Measurements from ENCODE around the gene HINT3.
"Not testable (repeated sequence)": the region's sequence is repeated elsewhere in the genome, so short reads cannot be mapped to it uniquely, and the experiment has no call there.

HINT3 gene

DNA sequence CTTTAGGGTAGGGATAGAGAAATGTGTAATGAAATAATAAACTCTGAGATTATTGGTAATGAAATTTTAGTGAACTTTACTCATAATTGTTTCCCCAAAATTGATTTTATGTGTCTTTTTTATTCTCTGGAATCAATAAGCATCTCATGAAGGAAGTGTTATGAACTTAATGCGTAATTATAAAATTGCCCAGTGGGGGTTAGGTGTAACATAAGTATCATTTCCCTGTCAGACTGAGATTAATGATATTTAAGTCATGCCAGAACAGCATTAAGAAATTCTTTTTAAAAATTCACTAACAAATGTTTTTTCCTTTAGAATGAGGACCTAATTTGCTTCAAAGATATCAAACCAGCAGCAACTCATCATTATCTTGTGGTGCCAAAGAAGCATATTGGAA, 10.0 kb downstream of the HINT3 start:
- DNase-seq (ENCODE audit: low spot score), result no peak
- TF ChIP-seq, protein P1, sequence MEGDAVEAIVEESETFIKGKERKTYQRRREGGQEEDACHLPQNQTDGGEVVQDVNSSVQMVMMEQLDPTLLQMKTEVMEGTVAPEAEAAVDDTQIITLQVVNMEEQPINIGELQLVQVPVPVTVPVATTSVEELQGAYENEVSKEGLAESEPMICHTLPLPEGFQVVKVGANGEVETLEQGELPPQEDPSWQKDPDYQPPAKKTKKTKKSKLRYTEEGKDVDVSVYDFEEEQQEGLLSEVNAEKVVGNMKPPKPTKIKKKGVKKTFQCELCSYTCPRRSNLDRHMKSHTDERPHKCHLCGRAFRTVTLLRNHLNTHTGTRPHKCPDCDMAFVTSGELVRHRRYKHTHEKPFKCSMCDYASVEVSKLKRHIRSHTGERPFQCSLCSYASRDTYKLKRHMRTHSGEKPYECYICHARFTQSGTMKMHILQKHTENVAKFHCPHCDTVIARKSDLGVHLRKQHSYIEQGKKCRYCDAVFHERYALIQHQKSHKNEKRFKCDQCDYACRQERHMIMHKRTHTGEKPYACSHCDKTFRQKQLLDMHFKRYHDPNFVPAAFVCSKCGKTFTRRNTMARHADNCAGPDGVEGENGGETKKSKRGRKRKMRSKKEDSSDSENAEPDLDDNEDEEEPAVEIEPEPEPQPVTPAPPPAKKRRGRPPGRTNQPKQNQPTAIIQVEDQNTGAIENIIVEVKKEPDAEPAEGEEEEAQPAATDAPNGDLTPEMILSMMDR (IDR thresholded peaks at IDR 0.05; ENCODE audit: extremely low read depth, missing control alignments), result no peak

DNA sequence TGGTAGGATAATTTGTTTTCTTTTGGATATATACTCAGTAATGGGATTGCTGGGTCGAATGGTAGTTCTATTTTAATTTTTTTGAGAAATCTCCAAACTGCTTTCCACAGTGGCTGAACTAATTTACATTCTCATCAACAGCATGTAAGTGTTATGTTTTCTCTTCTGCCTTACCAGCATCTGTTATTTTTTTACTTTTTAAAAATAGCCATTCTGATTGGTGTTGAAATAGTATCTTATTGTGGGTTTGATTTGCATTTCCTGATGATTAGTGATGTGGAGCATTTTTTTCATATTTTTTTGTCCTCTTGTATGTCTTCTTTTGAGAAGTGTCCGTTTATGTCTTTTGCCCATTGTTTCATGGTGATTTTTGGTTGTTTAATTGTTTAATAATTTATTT, 11.9 kb downstream of the HINT3 start:
- TF ChIP-seq, protein P1 (IDR thresholded peaks at IDR 0.05; ENCODE audit: extremely low read depth, missing control alignments), result no peak
- no peak for DNase-seq (ENCODE audit: low spot score)

DNA sequence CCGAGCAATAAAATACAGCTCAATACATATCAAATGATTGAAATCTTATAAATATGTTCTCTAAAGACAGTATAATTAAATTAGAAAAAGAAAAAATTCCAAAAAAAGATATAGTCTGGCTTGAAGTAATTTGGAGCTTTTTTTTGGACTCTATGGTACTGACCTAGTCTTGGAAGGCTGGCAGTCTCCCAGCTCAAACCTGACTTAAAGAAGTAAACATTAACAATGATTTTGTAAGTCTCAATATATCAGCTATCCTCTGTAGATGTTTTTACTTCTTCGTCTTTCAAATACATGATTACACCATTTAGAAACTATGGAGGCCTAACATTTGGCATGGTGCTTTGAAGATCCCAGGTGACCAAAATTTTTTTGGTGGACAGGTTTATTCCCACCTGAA, 14.2 kb downstream of the HINT3 start:
- no peak for DNase-seq (ENCODE audit: low spot score)
- TF ChIP-seq, protein P1 (IDR thresholded peaks at IDR 0.05; ENCODE audit: extremely low read depth, missing control alignments), result no peak

DNA sequence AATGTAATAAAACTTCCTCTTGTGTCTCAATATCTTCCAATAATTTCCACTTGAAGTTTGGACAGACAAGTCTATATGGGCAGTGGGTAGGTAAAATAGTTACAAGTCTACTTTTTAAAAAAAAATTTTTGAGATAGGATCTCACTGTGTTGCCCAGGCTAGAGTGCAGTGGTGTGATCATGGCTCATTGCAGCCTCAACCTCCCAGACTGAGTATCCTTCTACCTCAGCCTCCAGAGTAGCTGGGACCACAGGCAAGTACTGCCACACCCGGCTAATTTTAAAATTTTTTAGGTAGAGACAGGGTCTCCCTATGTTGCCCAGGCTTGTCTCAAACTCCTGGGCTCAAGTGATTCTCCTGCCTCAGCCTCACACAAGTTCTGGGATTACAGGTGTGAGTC, 15.9 kb downstream of the HINT3 start:
- not testable (repeated sequence) for DNase-seq (ENCODE audit: low spot score)

DNA sequence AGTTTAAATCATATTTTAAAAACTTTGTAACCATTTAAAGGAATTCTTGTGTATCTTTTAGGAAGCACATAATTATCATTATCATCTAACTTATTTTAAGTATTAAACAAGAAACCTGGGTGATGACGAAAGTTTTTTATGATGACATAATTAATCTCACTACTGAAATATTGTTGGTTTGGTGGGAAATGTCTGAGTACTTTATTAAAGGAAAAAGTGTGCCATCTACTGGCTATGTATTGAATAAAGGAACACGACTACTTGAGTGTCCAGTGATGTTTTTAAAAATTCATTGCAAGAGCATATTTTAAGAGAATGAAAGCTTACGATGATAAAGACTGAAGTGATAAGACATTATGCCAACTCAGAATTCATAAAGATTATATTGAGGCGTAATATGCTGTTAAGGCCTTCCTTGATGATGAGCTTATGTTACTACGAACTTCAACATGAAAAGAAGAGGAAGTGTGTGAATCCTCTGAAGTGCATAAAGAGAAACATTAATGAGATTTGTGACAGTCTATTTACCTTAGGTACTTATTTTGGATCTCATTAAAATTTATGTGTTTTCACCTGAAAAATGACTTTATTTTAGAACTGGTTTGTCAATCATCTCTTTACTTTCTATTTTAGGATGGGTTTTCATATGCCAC, 17.8 kb downstream of the HINT3 start:
- TF ChIP-seq, protein P1 (IDR thresholded peaks at IDR 0.05; ENCODE audit: extremely low read depth, missing control alignments), result peak; percentile 2
- DNase-seq (ENCODE audit: low spot score), result peak; percentile 44

DNA sequence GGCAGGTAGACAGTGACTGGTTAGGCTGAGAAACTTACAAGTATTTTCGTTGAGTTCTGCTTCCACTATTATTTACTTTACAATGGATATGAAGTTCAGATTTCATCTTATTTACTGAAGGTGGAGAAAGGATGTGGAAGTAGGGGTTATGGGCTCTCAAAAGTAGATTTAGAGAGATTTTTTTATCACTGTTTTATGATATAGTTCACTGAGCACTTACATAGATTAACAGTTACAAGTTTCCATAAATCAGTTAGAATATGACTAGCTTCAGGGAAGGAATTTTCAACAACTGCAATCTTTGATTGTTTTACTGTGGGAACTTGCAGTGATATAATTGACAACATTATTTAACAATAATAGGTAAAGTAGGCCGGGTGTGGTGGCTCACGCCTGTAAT, 22.5 kb downstream of the HINT3 start:
- TF ChIP-seq, protein P1 (IDR thresholded peaks at IDR 0.05; ENCODE audit: extremely low read depth, missing control alignments), result no peak
- DNase-seq (ENCODE audit: low spot score), result no peak

DNA sequence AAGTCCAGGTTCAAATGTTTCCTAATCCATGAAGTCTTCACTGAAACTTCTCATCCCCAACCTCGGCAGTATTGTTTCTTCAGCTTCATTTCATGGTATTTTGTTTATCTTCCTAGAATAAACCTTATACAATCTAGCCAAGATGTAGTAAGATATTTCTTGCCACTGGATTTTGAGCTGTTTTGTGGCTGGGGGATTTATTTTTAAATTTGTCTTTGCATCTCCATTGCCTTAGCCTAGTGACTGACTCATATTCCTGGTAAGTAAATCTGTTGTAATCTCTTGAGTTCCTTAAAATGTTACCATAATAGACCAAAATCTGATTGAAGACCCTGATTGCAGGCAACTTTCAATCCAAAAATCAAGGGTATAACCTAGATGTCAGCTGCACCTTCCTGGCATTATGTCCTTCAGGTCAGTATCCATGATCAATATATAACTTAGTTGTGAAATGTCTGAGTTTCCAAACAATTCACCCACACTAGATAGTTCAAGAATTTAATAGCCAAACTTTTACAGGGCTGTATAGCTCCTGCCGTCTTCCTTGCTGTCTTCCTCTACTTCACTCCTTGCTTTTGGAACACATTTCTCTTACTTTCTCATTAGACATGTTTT, 25.1 kb downstream of the HINT3 start:
- no peak for DNase-seq (ENCODE audit: low spot score)
- TF ChIP-seq, protein P1 (IDR thresholded peaks at IDR 0.05; ENCODE audit: extremely low read depth, missing control alignments), result no peak
